ENCODE data around the gene MEF2C.
"Not testable (repeated sequence)": the region's sequence is repeated elsewhere in the genome, so short reads cannot be mapped to it uniquely, and the experiment has no call there.

Gene MEF2C

DNA sequence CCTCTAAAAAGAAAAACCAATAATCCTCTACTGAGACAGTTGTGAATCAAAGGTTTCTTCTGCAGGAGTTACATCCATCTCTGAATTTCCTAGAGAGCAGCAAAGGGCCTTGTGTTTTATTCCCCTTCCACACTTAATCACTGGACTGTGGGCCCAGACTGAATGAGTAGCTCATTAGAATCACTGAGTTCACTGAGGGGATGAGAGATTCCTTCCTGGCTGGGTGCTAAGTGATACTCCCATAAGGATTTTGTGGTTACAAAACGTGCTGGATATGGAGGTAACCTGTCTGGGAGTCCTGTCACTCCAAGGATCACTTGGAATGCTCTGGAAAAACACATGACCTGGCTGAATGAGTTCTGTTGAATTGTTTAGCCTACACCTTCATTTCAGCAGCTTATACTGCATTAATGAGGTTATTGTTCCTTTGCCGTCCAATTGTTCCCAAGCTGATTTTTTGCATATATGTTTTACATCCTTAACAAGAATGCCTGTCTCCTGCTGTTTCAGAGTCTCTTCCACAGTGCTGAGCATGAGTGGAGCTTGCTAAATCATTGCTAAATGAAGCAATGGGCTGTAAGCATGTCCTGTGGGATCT lies 82.9 kb downstream of the MEF2C start:
- DNase-seq (ENCODE audit: low read depth): no peak

DNA sequence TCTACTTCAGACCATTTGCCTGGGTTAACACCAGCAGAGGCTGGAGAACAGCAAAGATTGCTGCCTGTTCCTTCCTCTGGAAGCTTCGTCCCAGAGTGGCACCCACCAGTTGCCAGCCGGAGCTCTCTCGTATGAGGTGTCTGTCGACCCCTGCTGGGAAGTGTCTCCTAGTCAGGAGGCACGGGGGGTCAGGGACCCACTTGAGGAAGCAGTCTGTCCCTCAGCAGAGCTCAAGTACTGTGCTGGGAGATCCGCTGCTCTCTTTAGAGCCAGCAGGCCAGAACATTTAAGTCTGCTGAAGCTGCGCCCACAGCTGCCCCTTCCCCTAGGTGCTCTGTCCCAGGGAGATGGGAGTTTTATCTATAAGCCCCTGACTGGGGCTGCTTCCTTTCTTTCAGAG lies 84.1 kb downstream of the MEF2C start:
- not testable (repeated sequence) for DNase-seq (ENCODE audit: low read depth)

DNA sequence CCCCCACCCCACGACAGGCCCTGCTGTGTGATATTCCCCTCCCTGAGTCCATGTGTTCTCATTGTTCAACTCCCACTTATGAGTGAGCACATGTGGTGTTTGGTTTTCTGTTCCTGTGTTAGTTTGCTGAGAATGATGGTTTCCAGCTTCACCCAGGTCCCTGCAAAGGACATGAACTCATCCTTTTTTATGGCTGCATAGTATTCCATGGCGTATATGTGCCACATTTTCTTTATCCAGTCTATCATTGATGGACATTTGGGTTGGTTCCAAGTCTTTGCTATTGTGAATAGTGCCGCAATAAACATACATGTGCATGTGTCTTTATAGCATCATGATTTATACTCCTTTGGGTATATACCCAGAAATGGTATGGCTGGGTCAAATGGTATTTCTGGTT lies 89.2 kb downstream of the MEF2C start:
- DNase-seq (ENCODE audit: low read depth): not testable (repeated sequence)

DNA sequence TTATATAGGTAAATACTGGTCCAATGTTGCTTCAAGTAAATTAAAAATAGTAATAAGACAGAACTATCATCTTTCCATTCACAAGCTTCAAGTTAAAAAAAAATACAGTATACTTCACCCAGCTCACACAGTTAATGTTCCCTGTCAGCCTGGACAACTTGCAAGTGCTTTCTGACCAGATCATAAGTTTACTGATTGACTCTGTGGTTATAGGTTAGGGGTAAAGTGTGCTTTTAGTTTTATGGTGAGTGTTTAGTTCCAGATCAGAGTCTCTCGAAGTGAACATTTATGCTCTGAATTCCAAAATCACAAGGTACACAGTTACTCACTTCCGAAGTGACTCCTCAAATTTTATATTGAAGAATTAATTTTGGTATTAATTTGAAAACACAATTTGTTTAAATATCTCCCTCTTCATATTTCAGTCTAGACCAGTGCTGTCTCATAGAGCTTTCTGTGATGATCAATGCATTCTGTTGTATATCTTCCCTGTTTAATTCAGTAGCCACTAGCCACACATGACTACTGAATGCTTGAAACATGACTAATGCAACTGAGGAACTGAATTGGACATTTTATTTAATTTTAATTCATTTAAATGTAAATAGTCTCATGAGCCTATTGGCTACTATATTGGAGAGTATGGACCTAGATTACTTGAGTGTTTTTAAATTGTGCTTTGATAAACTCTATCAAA lies 90.7 kb downstream of the MEF2C start:
- DNase-seq (ENCODE audit: low read depth): no peak

DNA sequence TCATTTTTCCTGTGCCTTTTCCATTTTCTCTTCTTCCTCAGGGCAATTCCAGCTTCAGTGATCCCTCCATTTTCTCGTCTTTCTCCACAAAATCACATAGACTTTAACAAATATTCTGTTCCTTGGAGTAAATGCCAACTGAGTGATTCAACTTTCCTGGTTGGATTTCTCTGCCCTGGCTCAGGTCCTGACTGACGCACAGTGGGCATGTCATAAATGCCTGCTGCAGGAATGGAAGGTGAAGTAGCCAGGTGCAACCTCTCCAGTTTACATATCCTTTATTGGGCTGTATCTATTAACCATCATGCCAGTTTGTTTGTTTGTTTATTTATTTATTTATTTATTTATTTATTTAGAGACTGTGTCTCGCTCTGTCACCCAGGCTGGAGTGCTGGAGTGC lies 95.1 kb downstream of the MEF2C start:
- DNase-seq (ENCODE audit: low read depth): no peak

DNA sequence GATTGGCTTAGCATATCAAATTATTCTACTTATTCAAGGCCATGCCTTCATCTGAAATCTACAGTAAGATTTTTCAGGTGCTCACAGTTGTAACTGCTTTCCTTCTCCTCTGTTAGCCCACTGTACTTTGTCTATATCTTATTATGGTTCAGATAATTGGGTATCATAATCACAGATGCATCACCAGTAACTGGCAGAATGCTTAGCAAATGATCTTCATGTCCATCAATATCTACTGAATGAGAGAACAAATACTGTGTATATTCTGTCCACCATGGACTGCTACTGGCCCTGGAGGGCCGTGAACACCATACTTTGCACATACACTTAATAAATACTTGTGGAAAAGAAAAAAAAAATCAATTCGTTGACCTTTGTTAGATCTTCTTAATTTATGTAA lies 96.2 kb downstream of the MEF2C start:
- no peak for DNase-seq (ENCODE audit: low read depth)

DNA sequence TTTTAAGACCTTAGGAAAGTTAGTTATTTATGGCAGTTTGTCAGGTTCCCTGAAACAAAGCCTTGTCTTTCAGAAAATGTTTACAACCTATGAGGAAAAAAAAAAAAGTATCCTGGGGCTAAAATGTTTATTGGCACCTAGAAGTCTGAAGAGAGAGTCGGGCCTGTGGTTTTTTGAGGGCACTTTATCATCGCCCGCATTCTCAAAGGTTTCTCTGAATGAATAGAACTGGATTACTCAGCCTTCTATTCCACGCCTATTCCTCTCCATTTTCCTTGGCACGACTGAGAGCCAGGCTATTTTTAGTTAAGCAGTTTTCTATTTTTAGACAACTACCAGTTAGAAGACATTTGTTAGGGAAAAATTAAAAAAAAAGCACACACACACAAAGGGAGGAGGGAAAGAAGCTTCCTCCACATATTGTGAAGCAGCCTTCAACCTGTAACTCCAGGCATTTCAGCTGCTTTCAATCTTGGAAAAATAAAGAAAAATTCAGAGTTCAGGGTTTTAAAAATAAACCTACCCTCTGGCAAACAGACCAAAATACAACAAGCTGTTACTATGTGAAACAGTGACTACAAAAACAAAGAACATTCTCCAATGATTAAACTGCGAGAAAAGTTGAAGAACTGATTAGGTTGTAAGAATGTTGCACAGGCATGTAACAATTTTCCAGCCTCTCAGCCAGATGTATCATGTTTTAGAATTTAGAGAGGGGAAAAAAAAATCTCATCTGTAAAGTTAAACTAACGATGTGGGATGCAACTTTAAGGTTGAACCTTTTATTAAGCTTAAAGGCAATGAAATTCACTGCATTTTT lies 97.0 kb downstream of the MEF2C start:
- DNase-seq (ENCODE audit: low read depth): peak; percentile 86

DNA sequence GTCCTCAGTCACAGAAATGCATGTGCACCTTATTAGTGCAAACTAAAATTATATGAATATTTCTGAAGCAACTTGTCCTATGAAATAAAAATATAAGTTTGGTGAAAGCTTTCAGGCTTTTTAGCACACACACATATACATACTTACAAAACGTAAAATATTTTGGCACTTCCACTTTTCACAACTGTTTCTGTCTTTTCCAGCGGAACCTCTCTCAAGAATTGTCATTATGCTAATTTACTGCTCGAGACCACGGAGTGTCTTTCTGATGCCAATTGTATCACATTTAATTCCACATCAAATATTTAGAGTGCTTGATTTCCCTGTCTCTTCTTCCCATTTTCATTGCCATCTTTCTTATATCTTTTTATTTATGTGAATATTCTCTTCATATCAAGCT lies 100.4 kb downstream of the MEF2C start:
- DNase-seq (ENCODE audit: low read depth): no peak

DNA sequence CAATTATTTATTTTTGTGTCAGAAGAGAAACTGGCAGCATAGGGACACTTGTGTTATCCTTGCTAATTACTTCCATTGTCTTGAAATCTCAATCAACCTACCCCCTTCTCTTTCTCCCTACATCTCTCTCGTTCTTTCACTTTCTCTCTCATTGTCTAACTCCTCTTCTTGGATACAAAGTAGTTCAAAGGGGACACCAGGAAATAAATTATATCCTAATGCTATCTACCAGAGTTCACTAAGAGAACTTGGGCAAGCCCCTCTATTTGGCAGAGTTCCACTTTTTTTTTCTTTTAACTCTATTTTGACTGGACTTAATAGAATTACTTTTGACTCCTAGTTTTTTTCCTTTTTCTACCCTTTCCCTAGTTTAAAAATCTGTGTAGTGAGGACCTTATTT lies 102.2 kb downstream of the MEF2C start:
- DNase-seq (ENCODE audit: low read depth): no peak

DNA sequence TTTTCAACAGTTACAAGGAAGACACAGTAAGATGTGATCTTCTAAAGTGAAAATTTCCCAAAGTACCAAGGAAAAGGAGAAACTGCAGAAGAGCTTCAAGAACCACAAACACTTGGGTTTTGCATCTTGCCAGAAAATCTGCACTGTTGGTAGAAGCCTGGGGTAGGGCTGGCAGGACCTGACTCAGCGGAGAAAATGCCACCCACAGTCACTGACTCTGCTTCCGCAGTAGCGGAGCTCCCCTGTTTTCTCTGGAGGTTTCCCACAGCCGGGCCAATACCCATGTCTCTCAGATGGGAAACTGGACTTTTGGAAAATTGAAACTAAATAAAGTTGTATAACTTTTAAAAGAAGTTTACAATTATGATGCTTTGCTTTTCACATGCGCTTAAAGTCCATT lies 104.2 kb downstream of the MEF2C start:
- DNase-seq (ENCODE audit: low read depth): no peak

DNA sequence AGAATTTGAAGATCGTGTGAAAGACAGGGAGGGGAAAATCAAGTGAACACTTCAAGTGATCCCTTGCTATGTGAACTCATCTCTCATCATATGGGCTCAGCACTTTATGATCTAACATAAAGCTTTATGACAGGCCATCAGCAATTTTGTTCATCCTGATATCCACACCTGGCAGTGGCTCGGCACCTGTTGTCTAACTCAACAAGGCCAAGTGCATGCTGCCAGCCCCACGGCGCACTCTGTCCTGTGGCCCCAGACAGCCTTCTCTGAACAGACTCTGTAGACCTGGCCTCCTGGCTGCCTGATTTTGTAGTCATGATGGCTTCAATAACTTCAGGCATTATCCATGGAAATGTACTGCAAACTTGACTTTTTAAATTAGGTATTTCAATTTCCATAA lies 106.3 kb downstream of the MEF2C start:
- no peak for DNase-seq (ENCODE audit: low read depth)

DNA sequence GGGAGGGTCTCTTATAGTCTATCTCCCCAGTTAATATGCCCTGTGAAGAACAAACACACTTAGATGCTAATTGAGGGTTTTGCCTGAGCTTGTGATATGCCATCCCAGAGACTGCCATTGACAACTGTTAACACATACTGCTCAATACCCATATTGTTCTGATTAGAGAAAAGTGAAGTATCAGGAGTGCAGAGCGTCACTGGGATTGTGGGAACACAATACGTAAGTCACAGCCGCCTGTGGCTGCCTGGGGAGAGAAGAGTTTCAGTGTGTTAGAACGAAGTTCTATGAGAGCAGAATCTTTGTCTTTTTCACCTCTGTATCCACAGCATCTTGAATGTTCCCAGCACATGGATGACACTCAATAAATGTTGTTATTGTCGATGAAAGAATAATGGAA lies 110.2 kb downstream of the MEF2C start:
- no peak for DNase-seq (ENCODE audit: low read depth)

DNA sequence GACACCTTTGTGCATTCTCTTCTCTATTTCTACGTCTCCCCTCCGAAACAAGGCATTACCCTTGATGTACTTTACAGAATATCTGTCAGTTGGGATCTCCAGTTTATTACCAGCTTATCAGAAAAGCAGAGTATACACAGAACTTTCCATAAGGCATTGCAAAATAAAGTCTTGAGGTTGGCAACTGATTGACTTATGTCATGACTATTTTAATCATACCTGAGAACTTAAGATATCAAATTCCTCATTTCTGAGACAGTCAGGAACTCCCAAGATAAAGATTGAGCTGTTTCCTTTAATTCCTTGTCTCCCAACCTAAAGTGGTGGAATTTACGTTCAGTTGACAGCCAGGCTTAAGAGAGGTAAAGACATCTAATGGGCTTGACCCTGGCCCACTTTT lies 110.9 kb downstream of the MEF2C start:
- no peak for DNase-seq (ENCODE audit: low read depth)

DNA sequence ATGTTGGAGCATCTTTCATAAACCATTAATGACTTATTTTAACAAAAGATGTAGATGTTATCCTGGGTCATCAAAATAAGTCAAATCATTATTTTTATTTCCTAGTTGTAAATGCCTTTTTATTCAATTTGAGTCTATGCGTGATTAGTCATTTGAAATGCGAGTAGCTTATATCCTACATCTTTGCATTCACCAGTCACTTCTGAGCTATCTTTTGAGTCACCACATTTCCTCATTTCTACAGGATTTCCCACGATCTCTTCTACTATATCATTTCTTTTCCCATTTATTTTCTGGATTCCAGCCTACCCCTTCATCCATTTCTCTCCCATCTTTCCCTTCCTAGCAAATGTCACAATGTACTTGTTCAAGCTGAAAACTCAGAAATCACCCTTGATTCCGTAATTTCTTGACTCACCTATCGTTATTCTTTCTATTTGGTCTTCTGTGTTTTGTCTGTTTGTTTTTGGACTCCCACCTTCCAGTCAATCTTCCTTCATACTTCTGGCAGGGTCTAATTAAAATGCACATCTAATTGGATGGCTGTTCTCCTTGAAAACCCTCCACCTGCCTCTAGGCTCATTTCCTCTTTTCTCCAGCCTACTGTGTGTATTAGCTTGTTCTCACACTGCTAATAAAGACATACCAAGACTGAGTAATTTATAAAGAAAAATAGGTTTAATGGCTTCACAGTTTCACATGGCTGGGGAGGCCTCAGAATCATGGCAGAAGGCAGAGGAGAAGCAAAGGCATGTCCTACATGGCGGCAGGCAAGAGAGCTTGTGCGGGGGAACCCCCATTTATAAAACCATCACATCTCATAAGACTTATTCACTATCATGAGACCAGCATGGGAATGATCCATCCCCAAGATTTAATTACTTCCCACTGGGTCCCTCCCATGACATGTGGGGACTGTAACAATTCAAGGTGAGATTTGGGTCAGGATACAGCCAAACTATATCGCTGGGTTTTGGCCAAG lies 112.4 kb downstream of the MEF2C start:
- DNase-seq (ENCODE audit: low read depth): peak; percentile 0

DNA sequence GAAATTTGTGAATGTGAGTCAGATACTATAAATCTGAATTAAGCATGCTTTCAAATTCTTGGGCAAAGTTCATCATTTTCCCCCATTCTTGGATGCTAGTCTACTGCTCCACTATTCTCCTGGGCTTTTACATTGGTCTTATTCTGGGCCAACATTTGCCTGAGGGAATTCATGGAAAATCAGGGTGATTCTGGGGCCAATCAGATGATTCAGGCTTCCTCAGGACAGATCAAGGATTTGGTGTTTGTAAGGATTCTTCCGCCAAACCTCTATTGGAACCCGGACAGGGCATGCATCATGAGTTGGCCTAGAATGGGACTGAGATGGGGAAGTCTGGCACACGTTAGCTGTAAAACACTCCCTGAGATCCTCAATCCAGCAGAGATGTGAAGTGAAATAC lies 113.8 kb downstream of the MEF2C start:
- DNase-seq (ENCODE audit: low read depth): no peak

DNA sequence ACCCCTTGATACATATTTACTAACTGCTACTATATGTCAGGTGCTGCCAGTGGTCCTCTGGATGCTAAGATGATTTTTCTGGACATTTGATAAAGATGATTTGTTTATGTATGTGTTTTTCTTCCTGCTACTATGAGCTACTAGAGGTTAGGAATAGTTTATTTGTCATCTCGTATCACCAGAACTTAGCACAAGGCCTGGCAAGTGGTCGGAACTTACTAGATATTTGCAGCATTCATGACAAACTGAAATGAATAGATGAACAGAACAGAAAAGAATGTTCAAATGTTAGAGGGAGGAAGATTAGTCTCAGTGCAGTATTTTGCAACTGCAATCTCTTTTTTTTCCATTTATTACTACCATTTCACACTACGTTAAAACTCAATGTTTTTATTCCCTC lies 114.6 kb downstream of the MEF2C start:
- no peak for DNase-seq (ENCODE audit: low read depth)

DNA sequence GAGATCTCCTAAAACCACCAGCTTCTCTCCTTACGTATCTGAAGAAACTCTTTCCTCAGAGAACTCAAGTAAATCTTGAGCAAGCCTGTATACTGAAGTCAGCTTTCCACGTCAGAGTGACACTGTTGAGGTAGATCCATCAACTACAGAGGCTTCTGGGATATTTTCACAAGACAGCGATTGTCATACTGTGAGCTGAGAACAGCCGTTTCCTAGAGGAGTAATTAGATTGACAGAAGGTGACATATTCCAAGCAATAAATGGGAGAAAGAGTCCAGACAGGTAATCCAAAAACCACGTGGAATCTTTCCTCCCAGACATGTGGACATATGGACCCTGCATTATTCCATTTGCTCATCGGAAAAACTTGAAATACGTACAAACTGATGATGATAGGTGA lies 117.2 kb downstream of the MEF2C start:
- no peak for DNase-seq (ENCODE audit: low read depth)

DNA sequence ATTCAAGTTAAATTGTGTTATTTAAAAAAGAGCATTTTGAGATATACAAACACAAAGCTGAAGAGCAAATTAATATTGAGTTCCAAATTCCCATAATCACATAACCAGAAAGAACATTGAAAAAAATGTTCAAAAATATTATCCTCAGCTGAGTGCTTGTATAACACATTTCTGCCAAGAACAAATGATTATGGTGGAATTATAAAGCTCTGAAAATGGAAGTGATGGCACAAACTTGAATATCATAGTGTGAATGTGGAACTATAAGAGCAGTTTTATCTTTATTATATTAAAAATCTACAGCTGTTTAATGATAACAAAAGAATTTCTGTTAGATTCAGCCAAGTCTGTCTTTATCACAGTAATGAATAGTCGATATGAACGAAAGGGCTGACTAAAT lies 117.8 kb downstream of the MEF2C start:
- no peak for DNase-seq (ENCODE audit: low read depth)

DNA sequence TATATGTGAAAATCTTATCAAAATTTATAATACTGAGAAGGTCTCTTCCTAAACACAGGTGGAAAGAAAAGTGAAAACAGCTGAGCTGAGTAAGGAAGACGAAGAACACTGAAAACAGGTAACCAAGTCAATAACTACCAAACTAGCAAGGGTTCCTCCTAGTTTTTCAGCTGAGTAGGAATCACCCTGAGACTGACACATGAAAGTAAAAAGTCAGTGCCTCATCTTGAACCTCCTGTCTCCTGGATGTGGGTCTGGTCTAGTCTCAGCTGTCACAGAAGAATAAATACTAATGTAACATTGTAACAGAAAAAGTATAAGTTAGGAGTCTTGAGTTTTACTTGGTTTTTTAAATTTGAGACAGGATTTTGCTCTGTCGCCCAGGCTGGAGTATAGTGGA lies 121.0 kb downstream of the MEF2C start:
- DNase-seq (ENCODE audit: low read depth): no peak

DNA sequence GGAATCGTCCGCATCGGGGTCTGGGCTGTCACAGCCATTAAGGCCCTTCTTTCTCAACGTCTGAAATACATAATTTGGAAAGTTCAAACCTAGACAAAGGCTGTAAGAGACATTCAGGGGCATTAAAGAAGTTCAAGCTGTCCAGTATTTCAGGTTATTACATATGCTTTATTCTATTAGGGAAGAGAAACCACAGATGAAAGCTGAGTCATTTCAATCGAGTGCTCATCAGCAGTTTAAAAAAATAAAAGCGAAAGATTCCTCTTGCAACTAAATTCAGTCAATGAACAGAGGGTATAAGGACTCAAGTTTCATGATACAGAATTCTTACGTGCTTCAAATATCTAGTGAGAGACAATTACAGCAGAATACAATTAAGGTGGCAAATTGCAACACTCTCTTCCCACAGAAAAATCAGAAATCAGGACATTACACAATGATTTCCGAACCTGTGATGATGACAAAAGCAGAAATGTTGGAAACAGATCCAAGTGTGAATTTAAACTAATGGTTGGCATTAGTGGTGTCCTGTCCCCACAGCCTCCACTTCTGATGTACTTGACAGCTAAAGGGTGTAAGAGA lies 121.6 kb downstream of the MEF2C start:
- peak; percentile 0 for DNase-seq (ENCODE audit: low read depth)

DNA sequence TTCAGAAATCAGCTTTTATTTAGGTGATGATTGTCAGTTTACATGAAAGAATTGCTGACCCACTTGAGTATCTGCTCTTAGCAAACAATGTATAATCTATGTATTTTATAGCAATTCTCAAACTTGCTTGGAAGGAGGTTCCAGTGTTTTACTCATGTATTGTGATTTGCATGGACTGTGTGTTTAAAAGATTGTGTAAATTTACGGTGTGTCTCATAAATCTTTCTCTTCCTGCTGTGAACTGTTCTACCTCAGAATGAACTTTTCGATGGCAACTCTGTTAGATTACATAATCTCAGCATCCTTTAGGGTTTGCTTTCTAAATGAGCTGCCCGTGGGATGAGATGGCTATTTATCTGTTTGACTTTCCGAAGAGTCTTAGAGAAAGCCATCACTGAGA lies 122.5 kb downstream of the MEF2C start:
- DNase-seq (ENCODE audit: low read depth): no peak

DNA sequence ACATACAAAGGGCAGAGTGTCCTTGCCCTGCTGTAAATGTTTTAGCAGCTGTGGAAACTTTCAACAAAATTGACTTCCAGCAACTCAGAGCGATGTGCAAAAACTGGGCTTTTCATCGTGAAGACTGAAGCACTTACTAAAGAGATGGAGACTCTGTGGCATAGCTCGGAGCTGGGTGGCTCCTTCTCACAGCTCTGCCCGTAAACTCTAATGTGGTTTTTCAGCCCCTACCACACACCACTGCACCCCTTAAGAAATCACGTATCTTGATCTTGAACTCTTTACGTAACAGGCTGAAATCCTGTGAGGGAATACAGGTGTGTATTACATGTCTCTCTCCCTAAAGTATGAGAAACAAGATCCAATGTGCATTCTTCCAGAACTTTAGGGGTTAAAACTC lies 124.4 kb downstream of the MEF2C start:
- DNase-seq (ENCODE audit: low read depth): no peak
